Mucosa of descending colon (tissue), 3 donors: ENCODE measurements around the gene LRP2. TPM values are rescaled to one million over a fixed set of nuclear protein-coding genes. Genes with fewer than 3 reads are reported as not detected.

ENCODE experiments used
- ATAC-seq: fragments of 200-7000 bp; cut with Tn5 transposase; one replicate; pipeline ENCODE4 v1.9.1; 2020; ENCODE audit warnings: mild to moderate bottlenecking, moderate library complexity
- DNase-seq, 3 donors: peaks; one replicate each; pipeline ENCODE4 v3.0.0-alpha.2; 2020
- H3K36me3 ChIP-seq: fragments of 200-600 bp; one replicate; pipeline ENCODE4 v1.8.0; 2021; ENCODE audit warnings: low read depth, mild to moderate bottlenecking
- H3K4me1 ChIP-seq: fragments of 200-600 bp; one replicate; pipeline ENCODE4 v1.8.0; 2021; ENCODE audit warnings: low read depth, mild to moderate bottlenecking
- H3K4me3 ChIP-seq: fragments of 200-600 bp; one replicate; pipeline ENCODE4 v1.8.0; 2021; ENCODE audit warnings: mild to moderate bottlenecking
- H3K9me3 ChIP-seq: fragments of 200-600 bp; one replicate; pipeline ENCODE4 v1.8.0; 2021; ENCODE audit warnings: mild to moderate bottlenecking
- intact Hi-C, 2 donors: fragments of 100-400 bp; cut with DNase I in 1 of 2; cut with micrococcal nuclease in 1 of 2; formaldehyde crosslinking; loops; one replicate each; pipeline versions ENCODE4 v1.11.0 to v1.11.1; 2022; cut with DNase I, micrococcal nuclease
- total RNA-seq, 3 donors: library from RNA; stranded (reverse); fragmentation: NEBNext Ultra II Directional in 2 of 3; extraction: Animal tissue kit (Norgen Biotek cat#: 25700) in 2 of 3; gene quantifications; one replicate each; pipeline versions ENCODE4 v1.2.1 to v1.2.4, GENCODE V29; 2021 to 2023
- TF ChIP-seq, protein P1 (sequence below): fragments of 200-600 bp; IDR thresholded peaks from one replicate; pipeline ENCODE4 v1.8.0; 2022; ENCODE audit warnings: antibody characterized with exemption, mild to moderate bottlenecking
- donor health status: DM: no; HTN: no; CAD: no; lungs with moderate emphysema.
- donor health status: DM: no; HTN: no; CAD: no.
- donor health status: DM: no; HTN: yes; CAD: no.

LRP2 gene
- total RNA-seq, 3 donors from 2014 or later, result 0.06 TPM; not detected in 2

DNA sequence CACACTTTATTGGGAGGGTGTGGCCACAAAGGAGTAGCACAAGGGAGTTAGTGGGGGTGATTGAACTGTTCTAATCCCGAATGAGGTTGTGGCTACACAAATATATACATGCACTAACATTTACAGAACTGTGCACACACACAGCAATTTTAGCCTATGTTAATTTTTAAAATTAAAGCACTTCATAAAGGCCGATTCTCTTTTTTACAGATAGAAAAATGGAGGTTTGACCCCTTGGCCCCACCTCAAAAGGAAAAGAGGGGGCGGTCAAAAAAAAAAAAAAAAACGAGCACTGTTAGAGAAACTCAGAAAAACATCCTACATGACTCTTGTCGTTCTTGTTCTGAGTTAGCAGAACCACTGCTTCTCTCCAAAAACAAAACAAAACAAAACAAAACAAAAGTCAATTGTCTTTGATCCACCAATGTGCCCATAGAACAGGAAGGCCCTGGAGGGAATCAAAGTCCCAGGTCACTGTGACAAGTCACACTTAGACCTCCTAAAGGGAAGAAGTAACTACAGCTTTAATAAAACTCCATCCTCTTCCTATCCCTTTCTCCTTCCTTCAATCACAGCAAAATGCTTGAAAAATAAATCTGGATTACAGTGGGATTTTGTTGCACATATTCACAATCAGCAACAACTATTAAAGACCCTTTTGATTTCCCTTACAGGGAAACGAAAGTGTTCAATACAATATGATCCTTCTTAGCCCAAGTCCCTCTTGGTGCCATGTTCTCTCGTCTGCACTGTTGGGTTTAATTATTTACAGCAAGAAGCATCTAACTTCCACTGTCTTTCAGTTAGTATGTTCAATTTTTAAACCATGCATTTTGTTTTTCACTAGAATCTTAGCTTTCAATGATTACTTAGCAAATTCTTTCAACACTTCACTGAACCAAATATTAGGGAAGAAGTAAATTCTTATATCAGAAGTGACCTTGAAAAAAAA lies 16.6 kb downstream of the LRP2 start:
- no peaks in the 10 kb centered on the region for H3K9me3 ChIP-seq
- ATAC-seq (no peak), DNase-seq (no peak)
- intact Hi-C loops, result no loop called here
- no peaks in the 10 kb centered on the region for H3K36me3 ChIP-seq
- TF ChIP-seq, protein P1, sequence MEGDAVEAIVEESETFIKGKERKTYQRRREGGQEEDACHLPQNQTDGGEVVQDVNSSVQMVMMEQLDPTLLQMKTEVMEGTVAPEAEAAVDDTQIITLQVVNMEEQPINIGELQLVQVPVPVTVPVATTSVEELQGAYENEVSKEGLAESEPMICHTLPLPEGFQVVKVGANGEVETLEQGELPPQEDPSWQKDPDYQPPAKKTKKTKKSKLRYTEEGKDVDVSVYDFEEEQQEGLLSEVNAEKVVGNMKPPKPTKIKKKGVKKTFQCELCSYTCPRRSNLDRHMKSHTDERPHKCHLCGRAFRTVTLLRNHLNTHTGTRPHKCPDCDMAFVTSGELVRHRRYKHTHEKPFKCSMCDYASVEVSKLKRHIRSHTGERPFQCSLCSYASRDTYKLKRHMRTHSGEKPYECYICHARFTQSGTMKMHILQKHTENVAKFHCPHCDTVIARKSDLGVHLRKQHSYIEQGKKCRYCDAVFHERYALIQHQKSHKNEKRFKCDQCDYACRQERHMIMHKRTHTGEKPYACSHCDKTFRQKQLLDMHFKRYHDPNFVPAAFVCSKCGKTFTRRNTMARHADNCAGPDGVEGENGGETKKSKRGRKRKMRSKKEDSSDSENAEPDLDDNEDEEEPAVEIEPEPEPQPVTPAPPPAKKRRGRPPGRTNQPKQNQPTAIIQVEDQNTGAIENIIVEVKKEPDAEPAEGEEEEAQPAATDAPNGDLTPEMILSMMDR, result no peak
- H3K4me3 ChIP-seq, result no peak overlapping the region
- H3K4me1 ChIP-seq, result no peaks in the 10 kb centered on the region

DNA sequence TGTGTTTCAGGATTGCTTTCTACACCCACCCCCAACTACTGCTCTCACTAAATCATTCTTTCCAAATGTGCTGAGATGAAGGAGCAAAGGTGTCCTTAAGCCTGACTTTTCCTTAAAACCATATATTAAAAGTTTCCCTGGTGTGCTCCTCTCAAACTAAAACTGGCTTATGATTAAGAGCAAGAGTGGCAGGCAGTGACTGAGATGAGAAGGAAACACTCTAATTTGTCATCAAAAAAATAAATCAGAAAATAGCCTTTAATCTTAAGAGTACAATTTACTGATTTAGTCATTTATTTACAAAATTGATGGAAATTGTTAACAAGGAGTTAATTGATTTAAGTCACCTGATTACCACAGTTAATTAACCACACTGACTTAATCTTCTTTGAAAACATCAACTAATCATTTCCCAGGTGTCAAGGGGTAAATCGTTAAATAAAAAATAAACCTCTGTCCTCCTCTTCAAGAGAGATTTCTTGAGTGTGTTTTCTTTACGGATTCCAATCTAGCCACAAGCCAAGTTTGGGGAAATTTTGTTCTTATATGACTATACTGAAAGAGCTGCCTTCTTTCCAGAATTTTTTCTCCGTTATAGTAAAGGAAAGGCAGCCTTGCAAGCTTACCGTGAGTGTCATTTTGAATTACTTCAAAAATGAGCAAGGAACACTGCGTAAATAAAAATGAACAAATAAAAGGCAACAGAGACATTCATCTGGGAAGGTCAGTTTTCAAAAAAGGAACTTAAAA lies 17.4 kb downstream of the LRP2 start:
- H3K36me3 ChIP-seq, result no peaks in the 10 kb centered on the region
- no peaks in the 10 kb centered on the region for H3K4me1 ChIP-seq
- H3K4me3 ChIP-seq, result no peak overlapping the region
- ATAC-seq, result no peak
- intact Hi-C loops, result no loop called here
- TF ChIP-seq, protein P1, result no peak
- no peak for DNase-seq
- H3K9me3 ChIP-seq, result no peaks in the 10 kb centered on the region

DNA sequence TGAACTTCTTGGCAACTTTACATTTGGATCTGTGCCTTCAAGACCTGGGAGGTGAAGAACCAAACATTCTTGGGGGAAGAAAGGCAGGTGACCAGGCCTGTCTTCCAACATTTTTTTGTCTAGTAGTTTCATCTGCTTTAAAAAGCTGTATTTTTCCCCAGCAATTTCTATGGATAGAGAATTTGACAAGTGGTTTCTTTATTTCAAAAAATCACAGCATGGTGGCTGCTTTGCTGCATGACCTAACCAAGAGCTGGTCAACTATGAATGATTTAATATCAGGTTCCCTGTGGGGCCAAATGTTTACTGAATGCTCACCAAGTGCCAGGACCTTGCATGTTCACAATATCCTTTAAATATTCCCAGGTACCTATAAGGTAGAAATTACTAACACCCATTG lies 19.1 kb downstream of the LRP2 start:
- TF ChIP-seq, protein P1, result no peak
- H3K4me3 ChIP-seq, result no peak overlapping the region
- intact Hi-C loops, result no loop called here
- no peaks in the 10 kb centered on the region for H3K4me1 ChIP-seq
- H3K36me3 ChIP-seq, result no peaks in the 10 kb centered on the region
- no peak for ATAC-seq
- DNase-seq, result no peak
- no peaks in the 10 kb centered on the region for H3K9me3 ChIP-seq

DNA sequence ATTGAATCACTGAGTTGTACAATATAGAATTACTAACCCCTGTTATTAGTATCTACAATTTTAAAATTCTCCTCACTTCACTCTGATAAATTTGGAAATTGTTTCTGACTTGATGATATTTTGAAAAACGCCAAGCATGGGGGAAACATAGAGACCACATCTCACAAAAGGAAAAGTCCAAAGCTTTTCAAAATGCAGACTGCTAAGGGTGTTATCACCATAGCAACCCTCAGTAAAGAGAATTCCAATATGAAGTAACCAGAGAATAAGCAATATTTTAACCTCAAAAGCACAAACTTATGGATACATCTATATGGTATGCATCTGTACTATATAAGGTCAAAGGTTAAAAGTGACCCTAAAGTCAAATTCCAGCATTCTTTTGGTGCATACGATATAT lies 22.7 kb downstream of the LRP2 start:
- no peaks in the 10 kb centered on the region for H3K9me3 ChIP-seq
- DNase-seq, result no peak
- no peak overlapping the region for H3K4me3 ChIP-seq
- no peaks in the 10 kb centered on the region for H3K4me1 ChIP-seq
- no peaks in the 10 kb centered on the region for H3K36me3 ChIP-seq
- intact Hi-C loops, result no loop called here
- ATAC-seq, result no peak
- TF ChIP-seq, protein P1, result no peak

DNA sequence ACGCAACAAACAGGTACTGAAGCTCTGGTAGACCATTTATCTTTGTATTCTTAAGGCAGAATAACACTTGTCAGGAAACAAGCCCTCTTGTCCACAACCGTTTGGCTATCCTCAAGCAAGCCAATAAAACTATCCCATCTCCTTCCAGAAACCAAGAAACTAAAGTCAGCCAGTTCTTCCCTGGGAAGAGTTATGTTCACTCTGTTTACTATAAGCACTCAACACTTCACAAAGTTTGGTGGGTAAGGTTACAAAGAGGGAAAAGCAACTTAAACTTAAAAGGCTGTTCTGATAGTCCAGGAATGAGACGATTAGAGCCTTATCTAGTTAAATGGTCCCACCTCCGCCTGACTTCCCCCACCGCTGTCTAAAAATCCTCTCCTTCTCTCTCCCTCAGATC lies 25.6 kb downstream of the LRP2 start:
- intact Hi-C loops, result no loop called here
- Histone ChIP-seq H3K4me1 (no peaks in the 10 kb centered on the region), H3K36me3 (no peaks in the 10 kb centered on the region), H3K9me3 (no peaks in the 10 kb centered on the region), H3K4me3 (no peak overlapping the region)
- TF ChIP-seq, protein P1, result no peak
- DNase-seq (no peak), ATAC-seq (no peak)
